Neuronal stem cell (in vitro differentiated cells): Measurements from ENCODE around the gene ZFYVE28.

Experiments used
- DNase-seq: peaks from one replicate; pipeline ENCODE4 v3.0.0-alpha.2; 2013; ENCODE audit warnings: low spot score
- H2AFZ ChIP-seq: one replicate; pipeline ENCODE4 v1.6.1; 2013; ENCODE audit warnings: mild to moderate bottlenecking, low read length, inconsistent platforms
- H2AK5ac ChIP-seq: 2 replicates; pipeline ENCODE4 v1.6.1; 2013; ENCODE audit warnings: low read depth, mild to moderate bottlenecking, inconsistent platforms, low read length, moderate library complexity, mixed read lengths
- H2BK120ac ChIP-seq: 2 replicates; pipeline ENCODE4 v1.6.1; 2013; ENCODE audit warnings: low read depth, mild to moderate bottlenecking, inconsistent platforms, low read length, moderate library complexity, mixed read lengths
- H2BK12ac ChIP-seq: one replicate; pipeline ENCODE4 v1.6.1; 2013; ENCODE audit warnings: low read length, inconsistent platforms
- H2BK15ac ChIP-seq: 2 replicates; pipeline ENCODE4 v1.6.1; 2013; ENCODE audit warnings: mild to moderate bottlenecking, low read length, inconsistent platforms, mixed read lengths
- H2BK5ac ChIP-seq: one replicate; pipeline ENCODE4 v1.6.1; 2013; ENCODE audit warnings: inconsistent platforms, mild to moderate bottlenecking, low read length, moderate library complexity
- H3K14ac ChIP-seq: one replicate; pipeline ENCODE4 v1.6.1; 2013; ENCODE audit warnings: low read length, inconsistent platforms
- H3K18ac ChIP-seq: 2 replicates; pipeline ENCODE4 v1.6.1; 2013; ENCODE audit warnings: low read length, inconsistent platforms
- H3K23ac ChIP-seq: 2 replicates; pipeline ENCODE4 v1.6.1; 2013; ENCODE audit warnings: low read depth, mild to moderate bottlenecking, mixed read lengths, low read length, inconsistent platforms; ENCODE audit not compliant: poor library complexity
- H3K27ac ChIP-seq: replicated peaks from 3 replicates; pipeline ENCODE4 v1.5.1; 2013; ENCODE audit warnings: low read length, inconsistent platforms
- H3K27me3 ChIP-seq, 3 experiments: 2 replicates each; pipeline ENCODE4 v1.6.1; 2013; ENCODE audit warnings: low read length in 3 of 3, mild to moderate bottlenecking in 2 of 3, inconsistent platforms in 1 of 3, low read depth in 1 of 3, mixed read lengths in 1 of 3, moderate library complexity in 1 of 3; ENCODE audit not compliant: control insufficient read depth in 3 of 3, insufficient read depth in 3 of 3
- H3K36me3 ChIP-seq, 2 donors: replicated peaks in 1 of 2; 2 replicates each; pipeline ENCODE4 v1.6.1; 2013; ENCODE audit warnings: low read length in 2 of 2; ENCODE audit not compliant: control insufficient read depth in 2 of 2, insufficient read depth in 2 of 2
- H3K4ac ChIP-seq: 2 replicates; pipeline ENCODE4 v1.6.1; 2013; ENCODE audit warnings: inconsistent platforms, mild to moderate bottlenecking, low read length, moderate library complexity
- H3K4me1 ChIP-seq, 2 donors: 1 replicate in 1 of 2; 2 replicates in 1 of 2; pipeline ENCODE4 v1.6.1; 2013; ENCODE audit warnings: low read length in 2 of 2, low read depth in 1 of 2; ENCODE audit not compliant: control insufficient read depth in 2 of 2, insufficient read depth in 1 of 2
- H3K4me2 ChIP-seq: one replicate; pipeline ENCODE4 v1.6.1; 2013; ENCODE audit warnings: mild to moderate bottlenecking, low read length, inconsistent platforms; ENCODE audit not compliant: insufficient read depth, poor library complexity, severe bottlenecking
- H3K4me3 ChIP-seq, 2 donors: 2 replicates each; pipeline ENCODE4 v1.5.1; 2013; ENCODE audit warnings: low read length in 2 of 2, mild to moderate bottlenecking in 2 of 2, inconsistent platforms in 1 of 2, moderate library complexity in 1 of 2
- H3K79me1 ChIP-seq: one replicate; pipeline ENCODE4 v1.6.1; 2013; ENCODE audit warnings: low read depth, mild to moderate bottlenecking, inconsistent platforms, low read length, moderate library complexity
- H3K9ac ChIP-seq: one replicate; pipeline ENCODE4 v1.6.1; 2013; ENCODE audit warnings: mild to moderate bottlenecking, low read depth, low read length, inconsistent platforms; ENCODE audit not compliant: poor library complexity
- H3K9me3 ChIP-seq, 2 donors: replicated peaks in 1 of 2; 2 replicates each; pipeline versions ENCODE3 to v1.6.1; 2013; ENCODE audit warnings: low read length in 2 of 2, mild to moderate bottlenecking in 2 of 2, inconsistent platforms in 1 of 2, low read depth in 1 of 2, mixed read lengths in 1 of 2, moderate library complexity in 1 of 2; ENCODE audit not compliant: control insufficient read depth in 2 of 2, insufficient read depth in 1 of 2
- H4K8ac ChIP-seq: one replicate; pipeline ENCODE4 v1.6.1; 2013; ENCODE audit warnings: low read depth, mild to moderate bottlenecking, inconsistent platforms, low read length, moderate library complexity
- H4K91ac ChIP-seq: one replicate; pipeline ENCODE4 v1.6.1; 2013; ENCODE audit warnings: low read length, low read depth, mild to moderate bottlenecking, inconsistent platforms; ENCODE audit not compliant: poor library complexity
- WGBS, 2 donors: extraction: QIAGEN DNeasy Blood & Tissue Kit; methylation state at CpG; one replicate each; pipeline ENCODE4 v1.1.7; 2013; ENCODE audit warnings: missing lambda C conversion rate in 2 of 2, mixed read lengths in 1 of 2; ENCODE audit not compliant: insufficient read length in 2 of 2, insufficient replicate concordance in 1 of 2; ENCODE audit errors: extremely low coverage in 2 of 2; 5-methylcytosine and 5-hydroxymethylcytosine counted together

The ZFYVE28 gene

DNA sequence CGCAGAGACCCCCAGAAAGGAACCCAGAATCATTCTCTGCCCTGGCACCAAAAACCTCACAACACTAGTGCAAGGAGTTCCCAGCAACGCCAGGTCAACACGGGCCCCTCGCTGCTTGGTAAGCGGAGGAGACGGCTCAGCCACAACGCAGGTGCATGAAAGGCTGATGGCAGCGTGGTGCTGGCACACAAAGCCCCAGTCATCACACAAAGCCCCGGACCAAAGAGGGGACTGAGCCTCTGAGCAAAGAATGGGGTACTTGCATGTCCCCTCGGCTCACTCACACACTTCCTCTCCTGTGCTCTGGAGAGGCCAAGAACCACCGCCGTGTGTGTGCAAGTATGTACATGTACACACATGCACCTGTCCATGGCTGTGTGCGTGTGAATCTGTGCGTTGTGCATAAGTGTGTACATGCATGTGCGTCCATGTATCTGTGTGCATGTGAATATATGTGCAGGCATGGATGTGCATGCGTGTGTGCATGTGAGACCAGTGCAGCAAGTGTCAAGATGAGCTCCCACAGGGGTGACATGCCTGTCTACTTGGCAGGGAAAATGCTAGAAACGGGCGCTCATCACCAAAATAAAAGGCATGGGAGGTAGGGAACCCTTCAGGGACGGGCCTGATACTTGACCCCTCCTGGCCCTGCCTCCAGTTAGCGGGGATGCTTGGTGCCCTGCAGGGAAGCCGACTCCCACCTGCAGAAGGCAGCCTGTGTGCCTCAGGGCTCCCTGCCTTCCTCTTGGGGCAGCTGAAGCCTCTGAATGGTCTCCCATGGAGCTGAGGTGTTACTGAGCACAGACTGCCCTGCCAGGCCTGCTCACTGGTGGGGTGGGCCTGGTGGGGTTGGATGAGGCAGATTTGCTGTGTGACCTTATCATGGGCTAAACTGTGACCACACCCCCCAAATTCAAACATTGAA, 60.4 kb downstream of the ZFYVE28 start:
- H3K14ac ChIP-seq, result peak overlapping the region; percentile 85
- H2BK5ac ChIP-seq, result no peak overlapping the region
- no peak overlapping the region for H3K18ac ChIP-seq
- no peak overlapping the region for H4K91ac ChIP-seq
- peaks cover 0 to 5% of the 10 kb centered on the region in 2 donors for H3K4me1 ChIP-seq
- H3K9ac ChIP-seq, result peak overlapping the region; percentile 75
- H3K27me3 ChIP-seq, result peaks cover 0 to 40% (median 0%) of the 10 kb centered on the region in 3 experiments
- no peak overlapping the region for H2BK12ac ChIP-seq
- no peak overlapping the region for H3K27ac ChIP-seq
- H4K8ac ChIP-seq, result no peak overlapping the region
- no peaks in the 10 kb centered on the region for H3K36me3 ChIP-seq
- DNase-seq, result no peak
- no peak overlapping the region for H2AFZ ChIP-seq
- no peak overlapping the region for H3K4me3 ChIP-seq
- H2BK120ac ChIP-seq, result no peak overlapping the region
- H3K4me2 ChIP-seq, result no peak overlapping the region
- peak overlapping the region; percentile 30 for H2BK15ac ChIP-seq
- H2AK5ac ChIP-seq, result peak overlapping the region; percentile 94
- no peaks in the 10 kb centered on the region for H3K9me3 ChIP-seq
- peak overlapping the region; percentile 17 for H3K4ac ChIP-seq
- no CpG with 5 or more reads among the region's 21 CpGs for WGBS, 2 donors
- H3K79me1 ChIP-seq, result no peaks in the 10 kb centered on the region
- H3K23ac ChIP-seq, result no peak overlapping the region

- H4K8ac ChIP-seq, result no peak overlapping the region
- H2AFZ ChIP-seq, result no peak overlapping the region
- H4K91ac ChIP-seq, result no peak overlapping the region
- no peaks in the 10 kb centered on the region for H3K36me3 ChIP-seq
- H2BK15ac ChIP-seq, result no peak overlapping the region
- peak overlapping the region; percentile 15 for H3K18ac ChIP-seq
- H2AK5ac ChIP-seq, result no peak overlapping the region
- no peak overlapping the region for H3K4ac ChIP-seq
- H2BK5ac ChIP-seq, result no peak overlapping the region
- no peak overlapping the region for H3K4me2 ChIP-seq
- no peak for DNase-seq
- H3K4me3 ChIP-seq, result no peak overlapping the region
- H2BK120ac ChIP-seq, result no peak overlapping the region
- H3K27me3 ChIP-seq, result peaks cover 0 to 29% (median 0%) of the 10 kb centered on the region in 3 experiments
- H3K4me1 ChIP-seq, result peaks cover 0 to 7% of the 10 kb centered on the region in 2 donors
- H2BK12ac ChIP-seq, result no peak overlapping the region
- H3K9ac ChIP-seq, result no peak overlapping the region
- no peak overlapping the region for H3K27ac ChIP-seq
- WGBS, 2 donors, result no CpG with 5 or more reads among the region's 25 CpGs
- H3K23ac ChIP-seq, result peak overlapping the region; percentile 38
- no peaks in the 10 kb centered on the region for H3K9me3 ChIP-seq
- no peaks in the 10 kb centered on the region for H3K79me1 ChIP-seq
- no peak overlapping the region for H3K14ac ChIP-seq
Measured at GRCh38 chr4:2356123-2357069, 62.0 kb downstream of the ZFYVE28 start.

- Histone ChIP-seq H2BK12ac (no peak overlapping the region), H4K91ac (no peak overlapping the region), H3K4me1 (peaks cover 0 to 5% of the 10 kb centered on the region in 2 donors), H2BK5ac (peak overlapping the region; percentile 29), H3K27ac (no peak overlapping the region), H3K79me1 (no peaks in the 10 kb centered on the region), H3K4me3 (peak overlapping the region in 1 of 2 donors; percentile 57), H3K36me3 (no peaks in the 10 kb centered on the region), H2BK120ac (no peak overlapping the region), H3K4ac (no peak overlapping the region), H3K23ac (no peak overlapping the region), H4K8ac (no peak overlapping the region), H3K14ac (no peak overlapping the region), H3K9me3 (no peaks in the 10 kb centered on the region), H3K4me2 (no peak overlapping the region), H3K27me3 (peaks cover 0 to 24% (median 0%) of the 10 kb centered on the region in 3 experiments), H2AFZ (no peak overlapping the region), H3K9ac (no peak overlapping the region), H2BK15ac (no peak overlapping the region), H2AK5ac (no peak overlapping the region), H3K18ac (no peak overlapping the region)
- no peak for DNase-seq
- no CpG with 5 or more reads among the region's 9 CpGs for WGBS, 2 donors
Measured at GRCh38 chr4:2354760-2355159, 63.7 kb downstream of the ZFYVE28 start.
